Hepatocyte (in vitro differentiated cells): ENCODE measurements around the gene PHKB. TPM values are rescaled to one million over a fixed set of nuclear protein-coding genes. Genes with fewer than 3 reads are reported as not detected.

ENCODE experiments used
- DNase-seq: peaks from one replicate; pipeline ENCODE4 v3.0.0-alpha.2; 2016; ENCODE audit warnings: low spot score
- H2AFZ ChIP-seq: fragments of 200-600 bp; sonication (generic); 2 replicates; pipeline ENCODE4 v1.6.0; 2016; ENCODE audit warnings: antibody characterized with exemption, mild to moderate bottlenecking
- H3K27ac ChIP-seq: fragments of 200-600 bp; sonication (generic); 2 replicates; pipeline ENCODE4 v1.5.1; 2016; ENCODE audit warnings: mild to moderate bottlenecking
- H3K27me3 ChIP-seq: fragments of 200-600 bp; sonication (generic); 2 replicates; pipeline ENCODE4 v1.6.1; 2016
- H3K36me3 ChIP-seq: fragments of 200-600 bp; sonication (generic); replicated peaks from 2 replicates; pipeline ENCODE4 v1.5.1; 2016; ENCODE audit warnings: low read depth; ENCODE audit not compliant: insufficient read depth
- H3K4me1 ChIP-seq: fragments of 200-600 bp; sonication (generic); 2 replicates; pipeline ENCODE4 v1.5.1; 2016; ENCODE audit warnings: mild to moderate bottlenecking, moderate library complexity; ENCODE audit not compliant: insufficient read depth
- H3K4me2 ChIP-seq: fragments of 200-600 bp; sonication (generic); 2 replicates; pipeline ENCODE4 v1.6.0; 2016
- H3K4me3 ChIP-seq: fragments of 200-600 bp; sonication (generic); 2 replicates; pipeline ENCODE4 v1.5.1; 2016; ENCODE audit warnings: mild to moderate bottlenecking
- H3K79me2 ChIP-seq: fragments of 200-600 bp; sonication (generic); 2 replicates; pipeline ENCODE4 v1.6.0; 2017; ENCODE audit warnings: mild to moderate bottlenecking
- H3K9me2 ChIP-seq: fragments of 200-600 bp; sonication (generic); replicated peaks from 2 replicates; pipeline ENCODE4 v1.6.0; 2017; ENCODE audit warnings: mild to moderate bottlenecking; ENCODE audit not compliant: insufficient read depth
- H3K9me3 ChIP-seq: fragments of 200-600 bp; sonication (generic); 2 replicates; pipeline ENCODE4 v1.5.1; 2016; ENCODE audit warnings: low read depth, mild to moderate bottlenecking
- H4K20me1 ChIP-seq: fragments of 200-600 bp; sonication (generic); 2 replicates; pipeline ENCODE4 v1.6.0; 2016; ENCODE audit warnings: mild to moderate bottlenecking; ENCODE audit not compliant: insufficient read depth, poor library complexity, severe bottlenecking
- EZH2 ChIP-seq: fragments of 200-600 bp; sonication (generic); IDR thresholded peaks from 2 replicates; pipeline ENCODE4 v1.6.1; 2016; ENCODE audit warnings: antibody characterized with exemption, mild to moderate bottlenecking, borderline replicate concordance
- EZH2phosphoT487 ChIP-seq: fragments of 200-600 bp; sonication (generic); IDR thresholded peaks from one replicate; pipeline ENCODE4 v1.6.1; 2018; ENCODE audit warnings: antibody characterized with exemption, mild to moderate bottlenecking, low read depth, moderate library complexity; ENCODE audit not compliant: unreplicated experiment, severe bottlenecking
- WGBS: methylation state at CpG from one replicate; pipeline ENCODE4 v1.1.6; 2016; ENCODE audit warnings: low lambda C conversion rate; ENCODE audit errors: missing lambda C conversion rate; 5-methylcytosine and 5-hydroxymethylcytosine counted together
- polyA plus RNA-seq: library from polyadenylated mRNA; unstranded; fragments of >200 nt; fragmentation: Nextera tagmentation; extraction: Ambion mirVana; gene quantifications from 2 replicates; pipeline ENCODE4 v1.2.1, GENCODE V29; 2016
- total RNA-seq: library from RNA; depleted of rRNA; stranded (reverse); fragments of >200 nt; gene quantifications from 2 replicates; pipeline ENCODE4 v1.2.3, GENCODE V29; 2014
- TF ChIP-seq, protein P1 (sequence below): fragments of 200-600 bp; sonication (generic); IDR thresholded peaks from 2 replicates; pipeline ENCODE4 v1.5.1; 2016; ENCODE audit warnings: antibody characterized with exemption, mild to moderate bottlenecking; ENCODE audit not compliant: poor library complexity

Gene PHKB
- total and polyA plus RNA-seq, 2 experiments from 2014 or later, result 28.7 to 71.7 TPM

GRCh38 chr16:47584464-47585225 lies 123.5 kb downstream of the PHKB start:
- Histone ChIP-seq H3K9me3 (no peaks in the 10 kb centered on the region), H3K4me1 (no peaks in the 10 kb centered on the region), H3K4me3 (no peak overlapping the region), H3K9me2 (no peaks in the 10 kb centered on the region), H3K79me2 (no peaks in the 10 kb centered on the region), H3K36me3 (no peaks in the 10 kb centered on the region), H2AFZ (no peak overlapping the region), H4K20me1 (no peaks in the 10 kb centered on the region), H3K27me3 (no peaks in the 10 kb centered on the region), H3K27ac (no peak overlapping the region), H3K4me2 (no peak overlapping the region)
- DNase-seq, result no peak
- WGBS, result 91% methylated on average over 4 of the region's 4 CpGs
- TF ChIP-seq, protein P1, sequence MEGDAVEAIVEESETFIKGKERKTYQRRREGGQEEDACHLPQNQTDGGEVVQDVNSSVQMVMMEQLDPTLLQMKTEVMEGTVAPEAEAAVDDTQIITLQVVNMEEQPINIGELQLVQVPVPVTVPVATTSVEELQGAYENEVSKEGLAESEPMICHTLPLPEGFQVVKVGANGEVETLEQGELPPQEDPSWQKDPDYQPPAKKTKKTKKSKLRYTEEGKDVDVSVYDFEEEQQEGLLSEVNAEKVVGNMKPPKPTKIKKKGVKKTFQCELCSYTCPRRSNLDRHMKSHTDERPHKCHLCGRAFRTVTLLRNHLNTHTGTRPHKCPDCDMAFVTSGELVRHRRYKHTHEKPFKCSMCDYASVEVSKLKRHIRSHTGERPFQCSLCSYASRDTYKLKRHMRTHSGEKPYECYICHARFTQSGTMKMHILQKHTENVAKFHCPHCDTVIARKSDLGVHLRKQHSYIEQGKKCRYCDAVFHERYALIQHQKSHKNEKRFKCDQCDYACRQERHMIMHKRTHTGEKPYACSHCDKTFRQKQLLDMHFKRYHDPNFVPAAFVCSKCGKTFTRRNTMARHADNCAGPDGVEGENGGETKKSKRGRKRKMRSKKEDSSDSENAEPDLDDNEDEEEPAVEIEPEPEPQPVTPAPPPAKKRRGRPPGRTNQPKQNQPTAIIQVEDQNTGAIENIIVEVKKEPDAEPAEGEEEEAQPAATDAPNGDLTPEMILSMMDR, result no peak

GRCh38 chr16:47586121-47586520 lies 125.0 kb downstream of the PHKB start:
- H3K27ac ChIP-seq, result no peak overlapping the region
- H3K36me3 ChIP-seq, result no peaks in the 10 kb centered on the region
- no peaks in the 10 kb centered on the region for H4K20me1 ChIP-seq
- no peak for DNase-seq
- H2AFZ ChIP-seq, result no peak overlapping the region
- no peak for TF ChIP-seq EZH2
- TF ChIP-seq, protein P1, result no peak
- no peak for TF ChIP-seq EZH2phosphoT487
- no peak overlapping the region for H3K4me2 ChIP-seq
- no peaks in the 10 kb centered on the region for H3K9me3 ChIP-seq
- no peaks in the 10 kb centered on the region for H3K27me3 ChIP-seq
- no peaks in the 10 kb centered on the region for H3K9me2 ChIP-seq
- H3K79me2 ChIP-seq, result no peaks in the 10 kb centered on the region
- H3K4me3 ChIP-seq, result no peak overlapping the region
- H3K4me1 ChIP-seq, result no peaks in the 10 kb centered on the region
- WGBS, result 93% methylated on average over 3 of the region's 3 CpGs

DNA sequence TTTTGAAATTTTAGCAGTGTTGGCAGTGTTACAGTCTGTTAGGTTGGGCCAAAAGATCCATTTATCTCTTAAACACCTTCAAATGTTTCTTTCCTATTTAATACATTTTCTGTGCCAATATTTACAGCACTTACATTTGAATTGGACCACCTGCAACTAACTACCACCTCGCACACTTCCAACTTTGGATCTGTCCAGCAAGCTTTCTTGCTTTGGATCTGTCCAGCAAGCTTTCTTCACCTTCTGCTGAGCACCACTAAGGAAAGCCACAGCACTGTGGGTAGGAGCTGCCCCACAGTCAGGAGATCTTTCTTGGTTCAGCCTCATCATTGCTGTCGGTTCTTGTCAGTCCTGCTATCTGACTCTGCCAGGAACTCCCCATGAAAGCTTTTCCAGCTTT lies 129.3 kb downstream of the PHKB start:
- Histone ChIP-seq H2AFZ (no peak overlapping the region), H3K36me3 (no peaks in the 10 kb centered on the region), H4K20me1 (no peaks in the 10 kb centered on the region), H3K9me2 (no peaks in the 10 kb centered on the region), H3K9me3 (no peaks in the 10 kb centered on the region), H3K4me3 (no peak overlapping the region), H3K4me2 (no peak overlapping the region), H3K4me1 (no peaks in the 10 kb centered on the region), H3K27ac (no peak overlapping the region), H3K79me2 (no peaks in the 10 kb centered on the region), H3K27me3 (no peaks in the 10 kb centered on the region)
- 98% methylated on average over 2 of the region's 2 CpGs for WGBS
- TF ChIP-seq EZH2 (no peak), EZH2phosphoT487 (no peak)
- TF ChIP-seq, protein P1, result no peak
- no peak for DNase-seq
